Astrocyte (in vitro differentiated cells and primary cell): ENCODE measurements around the gene UTF1. TPM values are rescaled to one million over a fixed set of nuclear protein-coding genes. Genes with fewer than 3 reads are reported as not detected.

ENCODE experiments used
- DNase-seq: peaks from one replicate; pipeline ENCODE4 v3.0.0-alpha.2; 2010; ENCODE audit warnings: low read depth
- FAIRE-seq: peaks from 2 replicates; lab custom pipeline; 2011; peaks lifted over from hg19 to GRCh38; lab: Jason Lieb, UNC
- H2AFZ ChIP-seq: 2 replicates; pipeline ENCODE4 v1.6.0; 2012; ENCODE audit warnings: low read depth, low read length, inconsistent platforms
- H3K27ac ChIP-seq: 2 replicates; pipeline ENCODE4 v1.5.1; 2011; ENCODE audit warnings: low read depth, low read length, inconsistent platforms
- H3K27me3 ChIP-seq: 2 replicates; pipeline ENCODE4 v1.6.0; 2011; ENCODE audit warnings: low read length, inconsistent platforms; ENCODE audit not compliant: insufficient read depth
- H3K36me3 ChIP-seq: 2 replicates; pipeline ENCODE4 v1.5.1; 2011; ENCODE audit warnings: low read length, inconsistent platforms; ENCODE audit not compliant: insufficient read depth
- H3K4me1 ChIP-seq: 2 replicates; pipeline ENCODE4 v1.5.1; 2011; ENCODE audit warnings: low read length, inconsistent platforms; ENCODE audit not compliant: insufficient read depth
- H3K4me2 ChIP-seq: 2 replicates; pipeline ENCODE4 v1.6.0; 2012; ENCODE audit warnings: low read length, inconsistent platforms
- H3K4me3 ChIP-seq: 2 replicates; pipeline ENCODE4 v1.5.1; 2011; ENCODE audit warnings: low read depth, mild to moderate bottlenecking, low read length, inconsistent platforms; ENCODE audit not compliant: insufficient read depth
- H3K79me2 ChIP-seq: 2 replicates; pipeline ENCODE4 v1.6.0; 2012; ENCODE audit warnings: mild to moderate bottlenecking, low read length, inconsistent platforms; ENCODE audit not compliant: insufficient read depth
- H3K9ac ChIP-seq: 2 replicates; pipeline ENCODE4 v1.6.0; 2012; ENCODE audit warnings: mild to moderate bottlenecking, low read length, inconsistent platforms
- H3K9me3 ChIP-seq: 2 replicates; pipeline ENCODE4 v1.5.1; 2012; ENCODE audit warnings: low read depth, mild to moderate bottlenecking, low read length, inconsistent platforms; ENCODE audit not compliant: insufficient read depth
- H4K20me1 ChIP-seq: 2 replicates; pipeline ENCODE4 v1.6.0; 2012; ENCODE audit warnings: low read length, inconsistent platforms; ENCODE audit not compliant: insufficient read depth
- H3K27ac Mint-ChIP-seq: one replicate; pipeline ENCODE4 v1.8.0; 2021; ENCODE audit warnings: mild to moderate bottlenecking, mixed read lengths; ENCODE audit not compliant: unreplicated experiment
- H3K27me3 Mint-ChIP-seq: one replicate; pipeline ENCODE4 v1.8.0; 2021; ENCODE audit warnings: low read depth, mixed read lengths; ENCODE audit not compliant: unreplicated experiment
- H3K36me3 Mint-ChIP-seq: one replicate; pipeline ENCODE4 v1.8.0; 2021; ENCODE audit warnings: low read depth, mixed read lengths; ENCODE audit not compliant: unreplicated experiment
- H3K4me1 Mint-ChIP-seq: one replicate; pipeline ENCODE4 v1.8.0; 2021; ENCODE audit warnings: low read depth, mixed read lengths; ENCODE audit not compliant: unreplicated experiment
- H3K4me3 Mint-ChIP-seq: one replicate; pipeline ENCODE4 v1.8.0; 2021; ENCODE audit warnings: mild to moderate bottlenecking, moderate library complexity, mixed read lengths; ENCODE audit not compliant: unreplicated experiment
- H3K9me3 Mint-ChIP-seq: one replicate; pipeline ENCODE4 v1.8.0; 2021; ENCODE audit warnings: mild to moderate bottlenecking, mixed read lengths; ENCODE audit not compliant: unreplicated experiment
- EZH2 ChIP-seq: IDR thresholded peaks from 2 replicates; pipeline ENCODE4 v1.6.1; 2012; ENCODE audit warnings: mild to moderate bottlenecking, low read length, inconsistent platforms; ENCODE audit not compliant: insufficient read depth
- total RNA-seq: library from RNA; stranded (reverse); gene quantifications from 2 replicates; pipeline ENCODE4 v1.2.1, GENCODE V29; 2021
- TF ChIP-seq, protein P1 (sequence below): IDR thresholded peaks from 2 replicates; pipeline ENCODE4 v1.5.1; 2011; ENCODE audit warnings: low read depth, mild to moderate bottlenecking, inconsistent platforms, low read length, moderate library complexity; ENCODE audit not compliant: insufficient read depth

Gene UTF1
- total RNA-seq, 1 donor from 2014 or later = 0.18 TPM

DNA sequence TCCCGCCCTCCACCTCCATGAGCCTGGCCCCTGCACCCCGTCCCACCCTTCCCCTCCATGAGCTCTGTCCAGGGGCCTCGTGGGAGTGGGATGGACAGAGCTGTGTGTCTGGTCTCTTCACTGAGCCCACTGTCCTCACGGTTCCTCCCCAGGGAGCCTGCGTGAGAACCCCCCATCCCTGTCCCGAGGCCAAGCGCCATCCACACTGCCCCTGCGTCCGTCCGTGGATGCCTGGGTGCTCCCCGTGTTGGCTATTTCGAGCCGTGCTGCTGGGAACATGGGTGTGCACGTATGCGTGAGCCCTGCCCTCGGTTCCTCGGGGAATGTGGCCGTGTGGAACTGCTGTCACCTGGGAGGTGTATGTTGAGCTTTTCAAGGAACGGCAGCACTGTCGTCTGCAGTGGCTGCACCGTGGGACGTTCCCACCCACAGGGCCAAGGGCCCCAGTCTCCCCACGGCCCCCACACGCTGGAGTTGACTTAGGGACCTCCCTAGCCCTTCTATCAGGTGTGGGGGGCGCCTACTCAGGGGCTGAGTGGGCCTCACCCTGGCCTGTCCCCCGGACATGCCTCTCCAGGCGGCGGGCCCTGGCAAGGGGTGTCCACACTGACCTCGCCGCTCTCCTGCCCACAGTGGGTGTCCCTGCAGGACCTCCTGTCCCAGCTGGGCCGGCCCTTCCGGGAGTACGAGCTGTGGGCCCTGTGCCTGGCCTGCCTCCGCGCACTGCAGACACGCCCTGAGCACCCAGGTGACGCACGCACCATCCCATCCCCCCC, 41.9 kb upstream of the UTF1 start:
- DNase-seq = no peak
- Mint-ChIP-seq H3K27me3 (peaks cover 13% of the 10 kb centered on the region), H3K36me3 (peaks cover 2% of the 10 kb centered on the region), H3K4me1 (no peaks in the 10 kb centered on the region), H3K27ac (no peak overlapping the region), H3K4me3 (no peak overlapping the region), H3K9me3 (peaks cover 4% of the 10 kb centered on the region)
- Histone ChIP-seq H2AFZ (no peak overlapping the region), H3K9me3 (no peaks in the 10 kb centered on the region), H3K4me1 (no peaks in the 10 kb centered on the region), H3K27ac (no peak overlapping the region), H4K20me1 (no peaks in the 10 kb centered on the region), H3K4me3 (no peak overlapping the region), H3K9ac (no peak overlapping the region), H3K79me2 (no peaks in the 10 kb centered on the region), H3K4me2 (no peak overlapping the region), H3K27me3 (no peaks in the 10 kb centered on the region), H3K36me3 (no peaks in the 10 kb centered on the region)
- TF ChIP-seq EZH2 = no peak
- TF ChIP-seq, protein P1, sequence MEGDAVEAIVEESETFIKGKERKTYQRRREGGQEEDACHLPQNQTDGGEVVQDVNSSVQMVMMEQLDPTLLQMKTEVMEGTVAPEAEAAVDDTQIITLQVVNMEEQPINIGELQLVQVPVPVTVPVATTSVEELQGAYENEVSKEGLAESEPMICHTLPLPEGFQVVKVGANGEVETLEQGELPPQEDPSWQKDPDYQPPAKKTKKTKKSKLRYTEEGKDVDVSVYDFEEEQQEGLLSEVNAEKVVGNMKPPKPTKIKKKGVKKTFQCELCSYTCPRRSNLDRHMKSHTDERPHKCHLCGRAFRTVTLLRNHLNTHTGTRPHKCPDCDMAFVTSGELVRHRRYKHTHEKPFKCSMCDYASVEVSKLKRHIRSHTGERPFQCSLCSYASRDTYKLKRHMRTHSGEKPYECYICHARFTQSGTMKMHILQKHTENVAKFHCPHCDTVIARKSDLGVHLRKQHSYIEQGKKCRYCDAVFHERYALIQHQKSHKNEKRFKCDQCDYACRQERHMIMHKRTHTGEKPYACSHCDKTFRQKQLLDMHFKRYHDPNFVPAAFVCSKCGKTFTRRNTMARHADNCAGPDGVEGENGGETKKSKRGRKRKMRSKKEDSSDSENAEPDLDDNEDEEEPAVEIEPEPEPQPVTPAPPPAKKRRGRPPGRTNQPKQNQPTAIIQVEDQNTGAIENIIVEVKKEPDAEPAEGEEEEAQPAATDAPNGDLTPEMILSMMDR = no peak
- no peak for FAIRE-seq

DNA sequence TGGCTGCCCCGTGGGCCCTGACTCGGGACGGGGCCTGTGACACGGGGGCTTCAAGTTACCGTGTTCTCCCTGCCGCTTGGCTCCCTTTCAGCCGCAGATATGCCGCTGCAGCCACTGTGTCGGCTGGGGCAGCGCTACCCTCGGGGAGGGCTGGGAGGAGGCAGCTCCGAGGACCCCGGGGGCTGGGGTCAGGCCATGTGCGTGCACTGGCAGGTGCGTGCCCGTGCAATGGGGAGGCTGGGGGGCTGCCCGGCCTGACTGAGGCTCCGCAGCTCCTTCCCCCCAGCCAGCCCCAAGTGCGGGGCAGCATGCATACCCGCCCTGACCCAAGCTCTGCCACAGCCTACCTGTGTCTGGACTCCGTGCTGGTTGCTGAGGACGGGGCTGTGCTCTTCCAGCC, 40.8 kb upstream of the UTF1 start:
- no peaks in the 10 kb centered on the region for H3K4me1 Mint-ChIP-seq
- Histone ChIP-seq H3K36me3 (no peaks in the 10 kb centered on the region), H4K20me1 (no peaks in the 10 kb centered on the region), H3K27ac (no peak overlapping the region), H2AFZ (no peak overlapping the region), H3K4me3 (no peak overlapping the region), H3K79me2 (no peaks in the 10 kb centered on the region), H3K9ac (no peak overlapping the region), H3K4me1 (no peaks in the 10 kb centered on the region), H3K27me3 (no peaks in the 10 kb centered on the region), H3K9me3 (no peaks in the 10 kb centered on the region), H3K4me2 (no peak overlapping the region)
- peaks cover 1% of the 10 kb centered on the region for H3K36me3 Mint-ChIP-seq
- H3K9me3 Mint-ChIP-seq = peaks cover 4% of the 10 kb centered on the region
- H3K27me3 Mint-ChIP-seq = peaks cover 20% of the 10 kb centered on the region
- no peak overlapping the region for H3K27ac Mint-ChIP-seq
- H3K4me3 Mint-ChIP-seq = no peak overlapping the region
- no peak for DNase-seq
- FAIRE-seq = no peak
- TF ChIP-seq EZH2 = no peak
- TF ChIP-seq, protein P1 = no peak

DNA sequence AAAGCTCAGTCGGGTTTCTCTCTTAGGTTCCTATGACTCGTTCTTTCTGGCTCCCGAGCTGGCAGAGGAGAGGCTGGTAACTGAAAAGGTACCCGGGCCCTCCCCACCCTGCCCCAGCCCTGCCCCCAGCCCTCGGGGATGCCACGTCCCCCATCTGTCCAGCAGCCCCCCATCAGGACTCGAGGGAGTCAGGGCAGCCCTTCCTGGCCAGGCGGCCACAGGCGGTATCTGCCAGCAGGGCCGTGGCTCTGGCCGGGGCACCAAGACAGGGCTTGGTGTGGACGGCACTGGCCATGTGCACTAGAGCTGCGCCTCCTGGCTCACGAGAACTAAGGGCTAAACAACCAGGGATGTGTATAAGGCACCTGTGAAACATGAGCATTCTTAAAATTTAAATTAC, 40.3 kb upstream of the UTF1 start:
- no peak overlapping the region for H3K9ac ChIP-seq
- H3K27me3 Mint-ChIP-seq = peaks cover 21% of the 10 kb centered on the region
- no peaks in the 10 kb centered on the region for H3K27me3 ChIP-seq
- H3K9me3 Mint-ChIP-seq = peaks cover 7% of the 10 kb centered on the region
- no peak overlapping the region for H3K4me3 ChIP-seq
- H4K20me1 ChIP-seq = no peaks in the 10 kb centered on the region
- no peaks in the 10 kb centered on the region for H3K36me3 ChIP-seq
- no peaks in the 10 kb centered on the region for H3K9me3 ChIP-seq
- H3K4me3 Mint-ChIP-seq = no peak overlapping the region
- TF ChIP-seq EZH2 = no peak
- no peak overlapping the region for H3K4me2 ChIP-seq
- no peak overlapping the region for H3K27ac Mint-ChIP-seq
- FAIRE-seq (no peak), DNase-seq (no peak)
- no peak overlapping the region for H2AFZ ChIP-seq
- no peaks in the 10 kb centered on the region for H3K4me1 ChIP-seq
- no peaks in the 10 kb centered on the region for H3K79me2 ChIP-seq
- H3K4me1 Mint-ChIP-seq = no peaks in the 10 kb centered on the region
- no peak overlapping the region for H3K27ac ChIP-seq
- no peaks in the 10 kb centered on the region for H3K36me3 Mint-ChIP-seq
